Measurements from ENCODE around the gene GPNMB.

The GPNMB gene

DNA sequence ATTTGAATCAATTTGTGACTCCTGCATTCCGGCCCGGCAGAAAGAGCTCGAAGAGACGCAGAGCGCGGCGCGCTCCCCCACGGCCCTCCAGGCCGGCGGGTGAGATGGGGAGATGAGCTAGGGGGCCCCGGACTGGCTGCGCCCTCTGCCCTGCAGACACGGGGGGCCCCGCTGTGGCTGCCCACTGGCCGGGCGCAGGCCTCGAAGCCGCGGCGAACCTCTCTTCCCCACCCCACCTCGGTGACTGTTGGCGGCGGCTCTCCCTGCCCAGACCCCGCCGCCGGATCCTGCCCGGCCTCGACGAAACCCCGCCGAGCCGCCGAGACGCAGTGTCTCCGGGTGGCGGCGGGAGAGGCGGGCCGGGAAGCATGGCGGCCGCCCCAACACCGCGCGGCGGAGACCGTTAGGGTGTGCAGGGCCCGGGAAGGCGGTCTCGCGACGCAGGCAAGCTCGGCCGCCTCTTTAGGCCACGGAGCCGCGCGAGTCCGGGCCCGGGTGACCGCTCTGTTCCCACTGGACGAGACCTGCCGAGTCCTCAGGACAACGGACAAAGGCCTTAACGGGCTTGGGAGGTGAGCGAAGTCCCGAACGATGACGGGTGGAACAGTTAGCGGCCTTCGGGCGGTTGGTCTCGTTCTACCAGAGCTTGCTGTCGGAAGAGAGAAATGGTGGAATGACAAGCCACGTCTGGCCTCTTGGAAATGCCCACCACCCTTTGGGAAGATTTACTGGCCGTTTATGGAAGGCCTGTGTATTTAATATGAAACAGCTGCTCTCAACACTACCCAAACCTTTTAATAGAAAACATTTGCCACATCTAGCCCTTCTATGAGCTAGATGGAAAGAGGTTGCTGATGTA, 40.4 kb upstream of the GPNMB start:
- no peak overlapping the region for H3K27ac ChIP-seq
- H3K79me2 ChIP-seq = no peaks in the 10 kb centered on the region
- H3K9me3 ChIP-seq (ENCODE audit: control insufficient read depth, low read length) = no peaks in the 10 kb centered on the region
- H2AFZ ChIP-seq = no peak overlapping the region
- no peak overlapping the region for H3K9ac ChIP-seq
- no peaks in the 10 kb centered on the region for H3K4me1 ChIP-seq
- no peak overlapping the region for H3K4me2 ChIP-seq (ENCODE audit: low read length)
- H3K4me3 ChIP-seq (ENCODE audit: low read depth, low read length) = no peak overlapping the region
- no peak for TF ChIP-seq CTCF (IDR thresholded peaks at IDR 0.05)
- H3K27me3 ChIP-seq (ENCODE audit: control insufficient read depth, insufficient read depth, low read length) = no peaks in the 10 kb centered on the region
- H3K36me3 ChIP-seq (ENCODE audit: control insufficient read depth, insufficient read depth, low read length) = no peaks in the 10 kb centered on the region

DNA sequence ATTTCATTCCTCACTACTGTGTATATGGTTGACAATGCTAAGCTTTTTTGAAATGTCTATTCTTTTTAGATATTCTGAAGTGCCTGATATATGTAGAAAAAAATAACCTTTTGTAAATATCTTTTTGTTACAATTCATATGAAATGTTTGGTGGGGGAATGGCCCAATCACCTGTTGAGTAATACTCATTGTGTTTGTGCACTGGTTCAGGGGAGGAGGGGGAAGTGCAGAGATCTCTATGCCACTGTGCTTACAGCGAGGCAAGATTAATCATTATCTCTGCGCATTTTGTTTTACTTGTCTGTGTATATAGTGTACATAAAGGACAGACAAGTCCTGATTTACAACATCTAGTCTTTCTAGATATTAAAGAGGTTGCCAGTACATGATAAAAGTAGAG, 39.6 kb upstream of the GPNMB start:
- no peaks in the 10 kb centered on the region for H3K27me3 ChIP-seq (ENCODE audit: control insufficient read depth, insufficient read depth, low read length)
- no peaks in the 10 kb centered on the region for H3K9me3 ChIP-seq (ENCODE audit: control insufficient read depth, low read length)
- no peaks in the 10 kb centered on the region for H3K36me3 ChIP-seq (ENCODE audit: control insufficient read depth, insufficient read depth, low read length)
- no peaks in the 10 kb centered on the region for H3K4me1 ChIP-seq
- no peak for TF ChIP-seq CTCF (IDR thresholded peaks at IDR 0.05)
- no peak overlapping the region for H3K4me2 ChIP-seq (ENCODE audit: low read length)
- no peaks in the 10 kb centered on the region for H3K79me2 ChIP-seq
- H3K27ac ChIP-seq = no peak overlapping the region
- no peak overlapping the region for H3K9ac ChIP-seq
- no peak overlapping the region for H2AFZ ChIP-seq
- no peak overlapping the region for H3K4me3 ChIP-seq (ENCODE audit: low read depth, low read length)

DNA sequence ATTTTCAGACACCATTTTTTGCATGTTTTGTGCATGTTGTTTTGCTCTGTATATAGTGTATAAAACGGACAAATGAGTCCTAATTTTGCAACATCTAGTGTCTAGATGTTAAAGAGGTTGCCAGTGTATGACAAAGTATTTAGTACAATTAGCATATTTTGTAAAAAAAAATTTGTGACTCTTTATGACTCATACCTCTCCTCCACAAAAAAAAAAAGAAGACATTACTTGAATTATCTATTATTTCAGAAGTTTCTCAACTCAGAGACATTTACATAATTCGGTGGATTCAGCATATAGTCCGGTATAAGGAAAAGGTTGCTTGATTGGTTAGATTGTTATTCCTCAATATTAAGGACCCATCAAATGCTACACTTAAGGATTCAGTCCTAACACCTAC, 38.7 kb upstream of the GPNMB start:
- H2AFZ ChIP-seq = no peak overlapping the region
- no peak overlapping the region for H3K27ac ChIP-seq
- H3K79me2 ChIP-seq = no peaks in the 10 kb centered on the region
- H3K4me3 ChIP-seq (ENCODE audit: low read depth, low read length) = no peak overlapping the region
- no peaks in the 10 kb centered on the region for H3K9me3 ChIP-seq (ENCODE audit: control insufficient read depth, low read length)
- H3K27me3 ChIP-seq (ENCODE audit: control insufficient read depth, insufficient read depth, low read length) = no peaks in the 10 kb centered on the region
- no peaks in the 10 kb centered on the region for H3K36me3 ChIP-seq (ENCODE audit: control insufficient read depth, insufficient read depth, low read length)
- no peak for TF ChIP-seq CTCF (IDR thresholded peaks at IDR 0.05)
- H3K4me2 ChIP-seq (ENCODE audit: low read length) = no peak overlapping the region
- no peaks in the 10 kb centered on the region for H3K4me1 ChIP-seq
- H3K9ac ChIP-seq = no peak overlapping the region

DNA sequence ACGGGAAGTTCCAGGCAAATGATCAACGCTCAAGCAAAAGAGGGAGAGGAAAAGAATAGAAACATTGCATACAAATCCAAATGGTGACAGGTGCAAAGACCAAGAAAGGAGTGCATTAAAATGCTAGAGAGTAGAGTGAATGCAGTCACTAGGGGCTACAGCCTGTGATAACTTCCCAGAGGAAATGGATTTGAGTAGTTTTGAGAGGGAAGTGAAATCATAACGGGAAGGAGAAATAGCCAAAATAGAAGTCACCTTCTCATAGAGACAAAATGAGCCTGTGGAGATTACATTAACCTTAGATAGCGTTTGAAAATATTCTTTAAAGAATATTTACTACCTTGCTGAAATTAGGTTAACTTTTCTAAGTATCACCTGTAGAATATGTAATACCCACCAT, 38.3 kb upstream of the GPNMB start:
- Histone ChIP-seq H3K9ac (no peak overlapping the region), H3K27ac (no peak overlapping the region), H3K4me1 (no peaks in the 10 kb centered on the region), H2AFZ (no peak overlapping the region), H3K79me2 (no peaks in the 10 kb centered on the region), H3K36me3 (ENCODE audit: control insufficient read depth, insufficient read depth, low read length) (no peaks in the 10 kb centered on the region), H3K27me3 (ENCODE audit: control insufficient read depth, insufficient read depth, low read length) (no peaks in the 10 kb centered on the region), H3K4me3 (ENCODE audit: low read depth, low read length) (no peak overlapping the region), H3K4me2 (ENCODE audit: low read length) (no peak overlapping the region), H3K9me3 (ENCODE audit: control insufficient read depth, low read length) (no peaks in the 10 kb centered on the region)
- TF ChIP-seq CTCF (IDR thresholded peaks at IDR 0.05) = no peak

DNA sequence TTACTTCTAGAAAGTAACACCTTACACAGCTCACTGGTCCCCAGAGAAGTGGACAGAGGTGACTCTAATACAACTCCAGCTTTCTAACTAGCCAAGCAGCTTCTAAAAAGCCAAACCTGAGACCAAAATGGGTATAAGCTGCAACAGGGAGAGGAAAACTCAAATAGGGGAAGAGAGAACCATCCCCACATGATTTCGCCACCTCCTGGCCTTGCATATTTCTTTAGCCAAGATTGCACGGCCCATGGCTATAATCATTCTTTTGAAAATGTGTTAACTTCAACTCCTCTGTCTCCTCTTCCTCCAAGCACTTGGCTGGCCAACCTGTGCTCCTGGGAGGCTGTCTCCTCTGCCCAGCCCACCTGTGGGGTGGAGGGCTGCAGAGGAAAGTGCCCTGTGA, 36.1 kb upstream of the GPNMB start:
- no peak overlapping the region for H3K4me2 ChIP-seq (ENCODE audit: low read length)
- TF ChIP-seq CTCF (IDR thresholded peaks at IDR 0.05) = no peak
- no peak overlapping the region for H3K9ac ChIP-seq
- no peaks in the 10 kb centered on the region for H3K27me3 ChIP-seq (ENCODE audit: control insufficient read depth, insufficient read depth, low read length)
- H3K79me2 ChIP-seq = no peaks in the 10 kb centered on the region
- no peak overlapping the region for H3K4me3 ChIP-seq (ENCODE audit: low read depth, low read length)
- H3K9me3 ChIP-seq (ENCODE audit: control insufficient read depth, low read length) = no peaks in the 10 kb centered on the region
- H2AFZ ChIP-seq = no peak overlapping the region
- no peaks in the 10 kb centered on the region for H3K36me3 ChIP-seq (ENCODE audit: control insufficient read depth, insufficient read depth, low read length)
- H3K27ac ChIP-seq = no peak overlapping the region
- no peaks in the 10 kb centered on the region for H3K4me1 ChIP-seq

Measured in parathyroid adenoma (tissue), 2 donors.